Adipose tissue (tissue), 3 donors: Measurements from ENCODE around the gene MPRIP. TPM values are rescaled to one million over a fixed set of nuclear protein-coding genes. Genes with fewer than 3 reads are reported as not detected.

ENCODE experiments used
- H3K27ac ChIP-seq: one replicate; pipeline ENCODE4 v1.5.1; 2013; ENCODE audit warnings: low read depth, low read length
- WGBS, 3 donors: extraction: QIAGEN DNeasy Blood & Tissue Kit; methylation state at CpG; one replicate each; pipeline ENCODE4 v1.1.7; 2013; 5-methylcytosine and 5-hydroxymethylcytosine counted together
- polyA plus RNA-seq, 3 donors: library from polyadenylated mRNA; stranded (reverse); fragments of 200-250 nt; gene quantifications; one replicate each; pipeline ENCODE4 v1.2.3, GENCODE V29; 2013
- donor health status: healthy with polysubstance abuse.
- donor health status: Bipolar disorder and iron deficiency.
- donor health status: healthy.

MPRIP gene
- polyA plus RNA-seq, 3 donors = 51.8 to 140 (median 128) TPM

- H3K27ac ChIP-seq = no peak overlapping the region
- WGBS, 3 donors = 93 to 95% (median 94%) methylated on average over 7 of the region's 7 CpGs
Observed at GRCh38 chr17:17242246-17242645, 200.0 kb downstream of the MPRIP start.

Other genes starting within 250 kb of the MPRIP start
- under 1 TPM in 2 of 3 donors, not detected in 1; 0.14 to 0.15 TPM for gene TNFRSF13B, start 70.3 kb upstream of the MPRIP start, polyA plus RNA-seq
- gene PLD6, start 163.9 kb downstream of the MPRIP start, polyA plus RNA-seq = 1 to 10 TPM; 3.3 to 6.8 (median 3.6) TPM
- gene FLCN, start 194.7 kb downstream of the MPRIP start, polyA plus RNA-seq = 10 to 100 TPM; 13.0 to 20.4 (median 19.7) TPM
- 10 to 100 TPM; 40.6 to 57.6 (median 44.3) TPM for gene COPS3, start 238.8 kb downstream of the MPRIP start, polyA plus RNA-seq